Measurements from ENCODE around the gene THADA.

Gene THADA

GRCh38 chr2:43426305-43427031 lies 169.4 kb downstream of the THADA start:
- no peaks in the 10 kb centered on the region for H3K9me3 ChIP-seq (ENCODE audit: severe bottlenecking)
- H3K27ac ChIP-seq: no peak overlapping the region
- DNase-seq: no peak
- H3K4me3 ChIP-seq (ENCODE audit: low read depth, low read length): no peak overlapping the region
- TF ChIP-seq CTCF (IDR thresholded peaks at IDR 0.05; ENCODE audit: low read depth, low read length): no peak
- no peaks in the 10 kb centered on the region for H3K27me3 ChIP-seq (ENCODE audit: insufficient read depth, low read depth, severe bottlenecking)
- H3K36me3 ChIP-seq: no peaks in the 10 kb centered on the region

DNA sequence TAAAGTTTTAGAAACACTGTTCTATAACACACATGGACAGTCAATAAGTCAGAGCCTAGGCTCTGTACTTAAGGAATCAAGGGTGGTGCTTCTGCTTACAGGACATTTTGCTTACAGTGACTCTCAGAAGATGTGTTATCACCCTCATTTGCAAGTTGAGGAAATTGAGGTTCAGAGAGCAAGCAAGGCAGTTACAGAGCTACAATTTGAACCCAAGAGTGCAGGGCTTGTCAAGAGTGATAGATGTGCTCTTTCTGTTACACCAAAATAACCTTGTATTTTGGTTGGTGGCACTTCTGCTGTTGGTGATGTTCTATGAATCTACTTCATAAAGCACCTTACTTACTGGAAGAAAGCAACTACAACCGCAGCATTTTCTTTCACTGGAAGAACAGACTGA lies 170.2 kb downstream of the THADA start:
- Histone ChIP-seq H3K27me3 (ENCODE audit: insufficient read depth, low read depth, severe bottlenecking) (no peaks in the 10 kb centered on the region), H3K4me3 (ENCODE audit: low read depth, low read length) (no peak overlapping the region), H3K36me3 (no peaks in the 10 kb centered on the region), H3K27ac (no peak overlapping the region), H3K9me3 (ENCODE audit: severe bottlenecking) (no peaks in the 10 kb centered on the region)
- no peak for DNase-seq
- TF ChIP-seq CTCF (IDR thresholded peaks at IDR 0.05; ENCODE audit: low read depth, low read length): no peak

DNA sequence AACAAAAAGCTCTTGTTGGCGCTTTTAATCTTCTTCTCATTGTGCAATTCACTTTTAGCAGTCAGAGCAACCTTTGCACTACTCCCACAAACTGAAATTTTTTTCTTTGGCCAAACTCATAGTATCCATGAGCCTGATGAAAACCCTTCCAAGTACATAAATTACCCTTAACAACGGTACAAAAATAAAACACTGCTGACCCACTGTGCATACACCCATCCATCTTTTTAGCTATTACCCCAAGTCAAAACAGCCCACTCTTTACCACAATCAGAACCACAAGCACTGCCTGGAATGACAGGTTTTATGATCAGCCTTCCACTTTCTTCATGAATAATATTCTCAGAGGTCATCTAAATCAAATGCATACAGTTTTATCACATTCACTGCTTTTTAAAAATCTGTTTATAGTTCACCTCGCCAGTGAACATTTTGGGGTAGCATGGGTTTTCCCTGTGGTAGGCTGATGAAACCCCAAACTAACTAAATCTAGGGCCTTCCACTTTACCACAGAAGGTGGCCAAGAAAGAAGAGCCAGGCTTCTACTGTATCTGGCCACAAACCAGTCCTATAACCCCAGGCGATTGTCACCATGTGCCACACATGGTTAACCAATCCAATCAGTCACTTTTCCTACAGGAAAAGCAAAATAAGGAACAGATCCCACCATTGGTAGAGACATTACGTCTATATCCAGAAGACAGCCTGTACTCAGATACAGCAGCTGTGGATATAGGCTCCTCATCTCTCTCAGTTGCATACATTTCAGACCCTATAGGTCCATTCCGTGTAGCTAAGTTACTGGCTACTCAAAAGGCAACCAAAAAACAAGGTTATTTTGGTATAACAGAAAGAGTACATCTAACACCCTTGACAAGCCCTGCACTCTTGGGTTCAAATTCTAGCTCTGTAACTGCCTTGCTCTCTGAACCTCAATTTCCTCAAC lies 171.3 kb downstream of the THADA start:
- Histone ChIP-seq H3K27me3 (ENCODE audit: insufficient read depth, low read depth, severe bottlenecking) (no peaks in the 10 kb centered on the region), H3K27ac (no peak overlapping the region), H3K4me3 (ENCODE audit: low read depth, low read length) (no peak overlapping the region), H3K36me3 (no peaks in the 10 kb centered on the region), H3K9me3 (ENCODE audit: severe bottlenecking) (no peaks in the 10 kb centered on the region)
- no peak for TF ChIP-seq CTCF (IDR thresholded peaks at IDR 0.05; ENCODE audit: low read depth, low read length)
- no peak for DNase-seq

DNA sequence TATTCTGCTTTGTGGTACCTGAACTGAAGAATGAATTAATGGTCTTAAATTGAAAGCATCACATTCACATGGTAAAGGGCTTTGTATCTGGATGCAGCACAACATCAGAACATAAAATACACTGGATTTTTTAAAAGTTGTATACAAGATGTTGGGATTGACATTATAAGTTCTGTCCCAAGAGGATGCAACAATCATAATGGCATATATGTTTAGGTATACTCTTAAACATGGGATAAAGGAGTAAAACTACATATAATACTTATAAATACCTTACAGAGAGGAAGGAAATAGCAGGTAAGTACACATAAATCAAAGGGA lies 171.9 kb downstream of the THADA start:
- DNase-seq: no peak
- no peak for TF ChIP-seq CTCF (IDR thresholded peaks at IDR 0.05; ENCODE audit: low read depth, low read length)

GRCh38 chr2:43421194-43421593 lies 174.6 kb downstream of the THADA start:
- no peaks in the 10 kb centered on the region for H3K27me3 ChIP-seq (ENCODE audit: insufficient read depth, low read depth, severe bottlenecking)
- DNase-seq: no peak
- no peak overlapping the region for H3K4me3 ChIP-seq (ENCODE audit: low read depth, low read length)
- no peak for TF ChIP-seq CTCF (IDR thresholded peaks at IDR 0.05; ENCODE audit: low read depth, low read length)
- H3K27ac ChIP-seq: no peak overlapping the region
- H3K9me3 ChIP-seq (ENCODE audit: severe bottlenecking): no peaks in the 10 kb centered on the region
- no peaks in the 10 kb centered on the region for H3K36me3 ChIP-seq

More for the DNA sequence above, 171.9 kb downstream of the THADA start:
- Histone ChIP-seq H3K27ac (no peak overlapping the region), H3K36me3 (no peaks in the 10 kb centered on the region), H3K4me3 (ENCODE audit: low read depth, low read length) (no peak overlapping the region), H3K9me3 (ENCODE audit: severe bottlenecking) (no peaks in the 10 kb centered on the region), H3K27me3 (ENCODE audit: insufficient read depth, low read depth, severe bottlenecking) (no peaks in the 10 kb centered on the region)

Data from WERI-Rb-1 (cell line).